COLO829 (cell line): ENCODE data around the gene FMN1.

Source experiments
- DNase-seq: peaks from one replicate; pipeline ENCODE4 v3.0.0; 2012; ENCODE audit warnings: low spot score

The FMN1 gene

GRCh38 chr15:32718821-32719716 lies 475.4 kb downstream of the FMN1 start:
- no peak for DNase-seq

GRCh38 chr15:32718227-32718820 lies 476.2 kb downstream of the FMN1 start:
- DNase-seq, result no peak

- DNase-seq, result no peak
Observed at GRCh38 chr15:32717426-32718226, 476.9 kb downstream of the FMN1 start, which contains the start of gene GREM1. Gene GREM1 (plus strand): TSS chr15:32718004. CDS start chr15:32730691, 12,687 bp downstream.

GRCh38 chr15:32716915-32717425 lies 477.5 kb downstream of the FMN1 start:
- no peak for DNase-seq

- DNase-seq, result no peak
Observed at GRCh38 chr15:32716216-32716914, 478.1 kb downstream of the FMN1 start.
